Measurements from ENCODE around the gene SEPTIN12. TPM values are rescaled to one million over a fixed set of nuclear protein-coding genes. Genes with fewer than 3 reads are reported as not detected.

The SEPTIN12 gene
- total and polyA plus RNA-seq, 2 of the 8 experiments (the other 6 are each of a cell fraction or from before 2014, with no cell fraction given), result 0.24 TPM; not detected in 1

DNA sequence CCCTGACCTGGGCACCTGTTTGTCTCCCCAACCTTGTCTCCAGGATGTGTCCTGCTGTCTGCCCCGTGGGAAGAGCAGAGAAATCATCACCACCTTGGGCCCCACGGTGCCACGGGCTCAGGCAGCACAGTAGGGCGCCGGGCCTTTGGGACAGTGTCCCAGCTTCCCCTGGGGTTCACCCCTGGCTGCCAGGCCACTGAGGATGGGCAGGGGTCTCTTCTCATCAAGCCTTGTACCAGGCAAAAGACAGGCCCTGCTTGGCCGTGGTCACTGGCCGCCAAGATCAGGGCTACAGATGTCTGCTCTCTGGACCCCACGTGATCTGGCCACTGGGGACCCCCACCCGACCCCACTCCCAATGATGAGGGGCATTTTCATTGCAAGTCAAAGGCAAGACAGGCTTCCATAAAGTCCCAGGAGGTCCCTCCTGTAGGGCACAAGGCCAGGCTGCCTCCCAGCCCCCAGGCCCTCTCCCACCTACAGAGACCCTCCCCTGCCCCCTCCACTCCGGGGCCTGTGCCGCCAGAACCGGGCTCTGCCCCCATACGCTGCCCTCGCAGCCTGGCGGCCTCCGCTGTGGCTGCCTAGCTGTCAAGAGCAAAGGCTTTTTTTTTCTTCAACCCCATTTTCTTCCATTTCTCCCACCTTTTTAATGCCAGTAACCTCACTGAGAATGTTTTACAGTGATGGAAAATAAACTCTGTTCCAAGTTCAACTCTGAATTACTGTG lies 39.3 kb downstream of the SEPTIN12 start (continued):
- TF ChIP-seq CBX8 (IDR thresholded peaks at IDR 0.05; ENCODE audit: borderline replicate concordance, low read depth, low read length) (no peak), TEAD4 (IDR thresholded peaks at IDR 0.05; ENCODE audit: low read depth, low read length) (no peak), RAD21 (IDR thresholded peaks at IDR 0.05 in 1 of 2, conservative IDR thresholded peaks at IDR 0.05 in 1 of 2; ENCODE audit: low read depth in 2 of 2, low read length in 2 of 2) (no peak)

Measured in H1 (cell line).